RWPE2 (cell line): ENCODE results near the gene TKTL1.

ENCODE experiments used
- ATAC-seq: fragments of 200-7000 bp; cut with Tn5 transposase; 3 replicates; pipeline ENCODE4 v1.9.1; 2021; ENCODE audit warnings: low read depth
- DNase-seq: peaks from one replicate; pipeline ENCODE4 v3.0.0-alpha.2; 2020; ENCODE audit warnings: low spot score
- H3K27ac ChIP-seq: fragments of 450-650 bp; 2 replicates; pipeline ENCODE4 v1.5.1; 2017; ENCODE audit warnings: mild to moderate bottlenecking; ENCODE audit not compliant: poor library complexity, severe bottlenecking
- H3K27me3 ChIP-seq: fragments of 250-450 bp; sonication (Bioruptor Pico); 2 replicates; pipeline ENCODE4 v1.5.1; 2021; ENCODE audit warnings: mild to moderate bottlenecking, moderate library complexity; ENCODE audit not compliant: insufficient read depth, poor library complexity, severe bottlenecking
- H3K36me3 ChIP-seq: fragments of 250-450 bp; sonication (Bioruptor Pico); 2 replicates; pipeline ENCODE4 v1.5.1; 2020; ENCODE audit warnings: low read depth, mild to moderate bottlenecking, moderate library complexity
- H3K4me1 ChIP-seq: fragments of 250-450 bp; sonication (Bioruptor Pico); 2 replicates; pipeline ENCODE4 v1.5.1; 2021; ENCODE audit warnings: mild to moderate bottlenecking, moderate library complexity; ENCODE audit not compliant: insufficient read depth, poor library complexity, severe bottlenecking
- H3K4me3 ChIP-seq: fragments of 250-450 bp; sonication (Bioruptor Pico); 2 replicates; pipeline ENCODE4 v1.5.1; 2021; ENCODE audit warnings: mild to moderate bottlenecking, moderate library complexity; ENCODE audit not compliant: severe bottlenecking
- H3K9me3 ChIP-seq: fragments of 250-450 bp; sonication (Bioruptor Pico); 2 replicates; pipeline ENCODE4 v1.5.1; 2021; ENCODE audit warnings: mild to moderate bottlenecking, moderate library complexity; ENCODE audit not compliant: severe bottlenecking
- CTCF ChIP-seq: fragments of 450-650 bp; IDR thresholded peaks from one replicate; pipeline ENCODE4 v1.5.1; 2017; ENCODE audit warnings: mild to moderate bottlenecking, moderate library complexity; ENCODE audit not compliant: poor library complexity, severe bottlenecking

TKTL1 gene

GRCh38 chrX:154309041-154309775, 13.6 kb downstream of the TKTL1 start:
- Histone ChIP-seq H3K4me1 (no peaks in the 10 kb centered on the region), H3K27ac (no peak overlapping the region), H3K27me3 (no peaks in the 10 kb centered on the region), H3K4me3 (no peak overlapping the region), H3K9me3 (no peaks in the 10 kb centered on the region), H3K36me3 (no peaks in the 10 kb centered on the region)
- ATAC-seq (no peak), DNase-seq (no peak)
- TF ChIP-seq CTCF, result no peak

GRCh38 chrX:154310616-154311536, 15.3 kb downstream of the TKTL1 start:
- Histone ChIP-seq H3K4me3 (no peak overlapping the region), H3K4me1 (no peaks in the 10 kb centered on the region), H3K27ac (no peak overlapping the region), H3K36me3 (no peaks in the 10 kb centered on the region), H3K27me3 (no peaks in the 10 kb centered on the region), H3K9me3 (no peaks in the 10 kb centered on the region)
- no peak for ATAC-seq
- DNase-seq, result no peak
- no peak for TF ChIP-seq CTCF

- no peaks in the 10 kb centered on the region for H3K27me3 ChIP-seq
- no peaks in the 10 kb centered on the region for H3K36me3 ChIP-seq
- no peaks in the 10 kb centered on the region for H3K9me3 ChIP-seq
- no peak overlapping the region for H3K4me3 ChIP-seq
- DNase-seq, result no peak
- H3K27ac ChIP-seq, result no peak overlapping the region
- no peak for ATAC-seq
- no peaks in the 10 kb centered on the region for H3K4me1 ChIP-seq
- no peak for TF ChIP-seq CTCF
These were observed 16.5 kb downstream of the TKTL1 start for GRCh38 chrX:154312116-154312515.

GRCh38 chrX:154313147-154313546, 17.6 kb downstream of the TKTL1 start:
- Histone ChIP-seq H3K36me3 (no peaks in the 10 kb centered on the region), H3K9me3 (no peaks in the 10 kb centered on the region), H3K27me3 (no peaks in the 10 kb centered on the region), H3K27ac (no peak overlapping the region), H3K4me1 (no peaks in the 10 kb centered on the region), H3K4me3 (no peak overlapping the region)
- ATAC-seq (no peak), DNase-seq (no peak)
- TF ChIP-seq CTCF, result no peak
